RWPE2 (cell line): ENCODE data around the gene HMGCS2.
A peak's percentile ranks its signal among the peaks of the same experiment; 100 is the strongest.
"Not testable (repeated sequence)": the region's sequence is repeated elsewhere in the genome, so short reads cannot be mapped to it uniquely, and the experiment has no call there.

Experiments
- ATAC-seq: fragments of 200-7000 bp; cut with Tn5 transposase; 3 replicates; pipeline ENCODE4 v1.9.1; 2021; ENCODE audit warnings: low read depth
- DNase-seq: peaks from one replicate; pipeline ENCODE4 v3.0.0-alpha.2; 2020; ENCODE audit warnings: low spot score
- H3K27ac ChIP-seq: fragments of 450-650 bp; 2 replicates; pipeline ENCODE4 v1.5.1; 2017; ENCODE audit warnings: mild to moderate bottlenecking; ENCODE audit not compliant: poor library complexity, severe bottlenecking
- H3K27me3 ChIP-seq: fragments of 250-450 bp; sonication (Bioruptor Pico); 2 replicates; pipeline ENCODE4 v1.5.1; 2021; ENCODE audit warnings: mild to moderate bottlenecking, moderate library complexity; ENCODE audit not compliant: insufficient read depth, poor library complexity, severe bottlenecking
- H3K36me3 ChIP-seq: fragments of 250-450 bp; sonication (Bioruptor Pico); 2 replicates; pipeline ENCODE4 v1.5.1; 2020; ENCODE audit warnings: low read depth, mild to moderate bottlenecking, moderate library complexity
- H3K4me1 ChIP-seq: fragments of 250-450 bp; sonication (Bioruptor Pico); 2 replicates; pipeline ENCODE4 v1.5.1; 2021; ENCODE audit warnings: mild to moderate bottlenecking, moderate library complexity; ENCODE audit not compliant: insufficient read depth, poor library complexity, severe bottlenecking
- H3K4me3 ChIP-seq: fragments of 250-450 bp; sonication (Bioruptor Pico); 2 replicates; pipeline ENCODE4 v1.5.1; 2021; ENCODE audit warnings: mild to moderate bottlenecking, moderate library complexity; ENCODE audit not compliant: severe bottlenecking
- H3K9me3 ChIP-seq: fragments of 250-450 bp; sonication (Bioruptor Pico); 2 replicates; pipeline ENCODE4 v1.5.1; 2021; ENCODE audit warnings: mild to moderate bottlenecking, moderate library complexity; ENCODE audit not compliant: severe bottlenecking
- TF ChIP-seq, protein P1 (sequence below): fragments of 450-650 bp; IDR thresholded peaks from one replicate; pipeline ENCODE4 v1.5.1; 2017; ENCODE audit warnings: mild to moderate bottlenecking, moderate library complexity; ENCODE audit not compliant: poor library complexity, severe bottlenecking

The HMGCS2 gene

DNA sequence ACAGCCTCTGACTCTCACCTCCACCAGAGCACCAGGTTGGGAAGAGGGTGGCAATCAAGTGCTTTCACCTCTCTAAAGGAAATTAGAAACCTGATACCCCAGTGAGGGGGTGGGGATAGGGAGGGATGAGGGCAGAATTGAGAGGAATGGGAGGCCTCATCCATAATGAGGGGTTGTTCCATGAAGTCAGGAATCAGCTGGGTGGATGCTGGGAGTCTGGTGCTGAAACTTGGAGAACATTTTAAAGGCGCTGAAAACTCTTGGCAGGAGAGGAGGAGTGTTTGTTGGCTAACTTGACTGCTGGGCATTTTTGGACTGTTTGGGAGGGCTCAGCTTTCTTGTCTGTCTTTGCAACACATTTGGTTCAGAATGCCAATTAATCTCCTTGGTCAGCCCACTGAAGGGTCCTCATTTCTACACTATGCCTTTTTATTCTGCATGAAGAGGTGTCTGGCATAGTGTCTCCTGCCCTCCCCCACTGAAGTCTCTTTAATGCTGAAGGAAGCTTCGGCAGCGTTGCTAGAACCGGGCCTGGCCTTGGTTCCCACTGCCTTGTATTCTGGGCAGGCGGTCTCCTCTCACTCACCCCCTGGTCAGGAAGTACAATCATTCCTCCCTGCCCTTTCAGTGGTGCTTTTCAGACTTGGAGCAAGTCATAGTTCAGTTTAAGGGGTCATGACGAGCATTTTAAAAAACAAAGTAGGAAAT, 54.8 kb downstream of the HMGCS2 start:
- TF ChIP-seq, protein P1, sequence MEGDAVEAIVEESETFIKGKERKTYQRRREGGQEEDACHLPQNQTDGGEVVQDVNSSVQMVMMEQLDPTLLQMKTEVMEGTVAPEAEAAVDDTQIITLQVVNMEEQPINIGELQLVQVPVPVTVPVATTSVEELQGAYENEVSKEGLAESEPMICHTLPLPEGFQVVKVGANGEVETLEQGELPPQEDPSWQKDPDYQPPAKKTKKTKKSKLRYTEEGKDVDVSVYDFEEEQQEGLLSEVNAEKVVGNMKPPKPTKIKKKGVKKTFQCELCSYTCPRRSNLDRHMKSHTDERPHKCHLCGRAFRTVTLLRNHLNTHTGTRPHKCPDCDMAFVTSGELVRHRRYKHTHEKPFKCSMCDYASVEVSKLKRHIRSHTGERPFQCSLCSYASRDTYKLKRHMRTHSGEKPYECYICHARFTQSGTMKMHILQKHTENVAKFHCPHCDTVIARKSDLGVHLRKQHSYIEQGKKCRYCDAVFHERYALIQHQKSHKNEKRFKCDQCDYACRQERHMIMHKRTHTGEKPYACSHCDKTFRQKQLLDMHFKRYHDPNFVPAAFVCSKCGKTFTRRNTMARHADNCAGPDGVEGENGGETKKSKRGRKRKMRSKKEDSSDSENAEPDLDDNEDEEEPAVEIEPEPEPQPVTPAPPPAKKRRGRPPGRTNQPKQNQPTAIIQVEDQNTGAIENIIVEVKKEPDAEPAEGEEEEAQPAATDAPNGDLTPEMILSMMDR: no peak
- ATAC-seq: no peak
- no peaks in the 10 kb centered on the region for H3K27me3 ChIP-seq
- peaks cover 17% of the 10 kb centered on the region for H3K4me1 ChIP-seq
- DNase-seq: no peak
- no peaks in the 10 kb centered on the region for H3K9me3 ChIP-seq
- H3K36me3 ChIP-seq: peaks cover 55% of the 10 kb centered on the region
- peak overlapping the region; percentile 49 for H3K27ac ChIP-seq
- peak overlapping the region; percentile 92 for H3K4me3 ChIP-seq

DNA sequence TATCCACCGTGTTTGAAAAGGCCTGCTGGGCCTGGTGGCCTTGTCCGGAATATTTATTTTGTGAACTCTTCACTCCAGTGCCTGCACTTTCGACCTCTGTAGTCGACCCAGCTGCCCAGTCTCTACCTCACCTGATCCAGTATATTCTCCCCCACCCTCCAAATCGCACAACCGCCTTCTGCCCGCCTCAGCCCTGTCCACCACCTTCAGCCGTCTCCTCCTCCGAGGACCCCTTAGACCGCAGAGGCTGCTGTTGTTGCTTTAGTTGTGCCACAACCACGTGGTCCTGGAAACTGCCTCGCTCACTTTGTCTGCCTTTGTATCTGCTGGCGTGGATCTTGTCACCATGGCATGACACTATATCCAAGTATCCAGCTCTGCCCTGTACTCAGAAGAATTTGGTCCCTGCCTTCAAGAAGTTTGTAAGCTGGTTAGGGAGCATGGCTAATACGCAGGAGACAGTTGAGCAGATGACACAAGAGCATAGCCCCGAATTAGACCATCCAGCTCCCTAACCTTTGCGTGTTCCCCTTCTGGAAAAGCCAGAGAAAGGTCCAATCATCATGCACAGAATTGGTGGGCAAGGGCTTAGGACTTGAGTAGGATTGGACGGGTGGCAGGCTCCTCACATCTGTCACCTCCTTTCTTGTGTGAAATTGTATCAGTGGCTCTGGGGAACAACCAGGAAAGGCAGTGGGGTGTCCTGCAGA, 55.5 kb downstream of the HMGCS2 start:
- Histone ChIP-seq H3K27ac (peak overlapping the region; percentile 49), H3K9me3 (no peaks in the 10 kb centered on the region), H3K36me3 (peaks cover 47% of the 10 kb centered on the region), H3K4me1 (peaks cover 17% of the 10 kb centered on the region), H3K4me3 (peak overlapping the region; percentile 92), H3K27me3 (no peaks in the 10 kb centered on the region)
- DNase-seq (no peak), ATAC-seq (peak; percentile 9; the same call in 1 of the 3 replicates)
- TF ChIP-seq, protein P1: no peak

DNA sequence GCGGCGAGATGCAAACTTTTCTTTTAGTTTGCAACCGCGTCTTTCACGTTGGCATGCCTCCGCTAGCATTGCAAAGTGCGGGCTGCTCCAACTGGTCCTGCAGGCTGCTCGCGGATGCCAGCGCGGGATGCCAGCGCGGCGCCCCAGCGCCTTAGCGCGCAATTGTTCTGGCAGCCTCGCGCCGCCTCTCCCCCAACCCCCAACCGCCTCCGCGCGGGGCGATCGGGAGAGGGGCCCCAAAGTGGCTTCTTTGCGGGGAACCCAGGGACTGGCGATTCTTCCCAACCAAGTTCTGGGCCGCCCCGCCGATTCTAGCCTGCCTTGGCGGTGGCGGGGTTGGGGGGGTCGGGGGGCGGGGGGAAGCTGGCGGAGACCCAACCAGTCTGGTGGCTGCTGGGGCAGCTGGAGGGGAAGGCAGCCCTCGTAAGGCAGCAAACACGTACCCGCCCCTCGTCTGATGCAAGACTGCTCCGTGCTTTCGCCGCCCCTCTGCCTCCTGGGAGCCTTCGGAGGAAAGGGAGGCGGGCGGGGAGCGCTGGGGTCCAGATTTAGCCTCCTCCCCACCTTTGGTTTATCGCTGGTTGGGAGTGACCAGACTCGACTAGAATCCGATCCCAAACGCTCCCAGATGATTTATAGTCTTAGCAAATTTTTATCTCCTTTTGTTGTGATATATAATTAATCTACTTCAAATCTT, 56.2 kb downstream of the HMGCS2 start:
- H3K9me3 ChIP-seq: no peaks in the 10 kb centered on the region
- TF ChIP-seq, protein P1: no peak
- H3K4me3 ChIP-seq: peak overlapping the region; percentile 92
- peaks cover 40% of the 10 kb centered on the region for H3K36me3 ChIP-seq
- DNase-seq: peak; percentile 85
- ATAC-seq: peak; percentile 77
- peak overlapping the region; percentile 49 for H3K27ac ChIP-seq
- H3K27me3 ChIP-seq: no peaks in the 10 kb centered on the region
- peaks cover 17% of the 10 kb centered on the region for H3K4me1 ChIP-seq

DNA sequence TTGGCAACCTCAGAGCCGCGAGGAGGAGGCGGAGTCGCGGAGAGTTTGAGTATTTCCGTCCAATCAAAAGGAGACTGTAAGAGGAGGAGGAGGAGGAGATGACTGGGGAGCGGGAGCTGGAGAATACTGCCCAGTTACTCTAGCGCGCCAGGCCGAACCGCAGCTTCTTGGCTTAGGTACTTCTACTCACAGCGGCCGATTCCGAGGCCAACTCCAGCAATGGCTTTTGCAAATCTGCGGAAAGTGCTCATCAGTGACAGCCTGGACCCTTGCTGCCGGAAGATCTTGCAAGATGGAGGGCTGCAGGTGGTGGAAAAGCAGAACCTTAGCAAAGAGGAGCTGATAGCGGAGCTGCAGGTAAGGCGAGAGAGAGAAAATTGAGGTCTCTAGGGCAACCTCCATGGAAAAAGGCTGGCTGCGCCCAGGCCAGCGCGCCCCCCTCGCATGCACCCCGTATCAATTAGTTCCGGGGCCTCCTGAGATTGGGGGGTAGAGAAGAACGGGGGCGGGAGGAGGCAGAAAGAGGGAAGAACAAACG, 56.8 kb downstream of the HMGCS2 start, which contains the start of gene PHGDH:
Gene PHGDH, plus strand, starts transcription at position 131 of the 538 bp plus-strand sequence. Its CDS starts 89 bp downstream, at position 220.
- peak within 1 kb of the TSS; percentile 92 for H3K4me3 ChIP-seq
- peak; percentile 78 for DNase-seq
- H3K36me3 ChIP-seq: peaks cover 38% of the 10 kb centered on the region
- no peaks in the 10 kb centered on the region for H3K9me3 ChIP-seq
- peak; percentile 84 for ATAC-seq
- no peaks in the 10 kb centered on the region for H3K27me3 ChIP-seq
- H3K4me1 ChIP-seq: peaks cover 17% of the 10 kb centered on the region
- H3K27ac ChIP-seq: peak within 1 kb of the TSS; percentile 49
- TF ChIP-seq, protein P1: no peak

DNA sequence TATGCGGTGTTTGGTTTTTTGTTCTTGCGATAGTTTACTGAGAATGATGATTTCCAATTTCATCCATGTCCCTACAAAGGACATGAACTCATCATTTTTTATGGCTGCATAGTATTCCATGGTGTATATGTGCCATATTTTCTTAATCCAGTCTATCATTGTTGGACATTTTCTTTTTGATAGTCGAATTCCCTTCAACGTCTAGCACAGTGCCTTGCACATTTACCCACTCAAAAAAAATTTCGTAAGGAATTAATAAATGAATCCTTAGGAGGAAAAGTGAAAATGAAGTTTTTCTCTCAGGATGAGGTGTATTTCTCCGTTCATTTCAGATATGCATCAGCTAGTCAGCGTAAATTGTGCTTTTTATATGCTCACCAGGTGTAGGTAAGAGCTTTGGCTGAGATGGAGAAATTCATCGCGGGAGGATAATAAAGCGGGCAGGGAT, 57.3 kb downstream of the HMGCS2 start:
- Histone ChIP-seq H3K36me3 (peaks cover 37% of the 10 kb centered on the region), H3K4me3 (peak overlapping the region; percentile 92), H3K4me1 (peaks cover 17% of the 10 kb centered on the region)
- not testable (repeated sequence) for H3K27ac ChIP-seq, ATAC-seq, H3K27me3 ChIP-seq, H3K9me3 ChIP-seq, DNase-seq

DNA sequence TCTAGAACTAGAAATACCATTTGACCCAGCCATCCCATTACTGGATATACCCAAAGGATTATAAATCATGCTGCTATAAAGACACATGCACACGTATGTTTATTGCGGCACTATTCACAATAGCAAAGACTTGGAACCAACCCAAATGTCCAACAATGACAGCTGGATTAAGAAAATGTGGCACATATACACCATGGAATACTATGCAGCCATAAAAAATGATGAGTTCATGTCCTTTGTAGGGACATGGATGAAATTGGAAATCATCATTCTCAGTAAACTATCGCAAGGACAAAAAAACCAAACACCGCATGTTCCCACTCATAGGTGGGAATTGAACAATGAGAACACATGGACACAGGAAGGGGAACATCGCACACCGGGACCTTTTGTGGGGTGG, 62.1 kb downstream of the HMGCS2 start:
- not testable (repeated sequence) for H3K9me3 ChIP-seq, H3K27ac ChIP-seq, DNase-seq, H3K4me3 ChIP-seq, ATAC-seq, H3K4me1 ChIP-seq, H3K36me3 ChIP-seq, H3K27me3 ChIP-seq
